ENCODE measurements around the gene ECSIT. TPM values are rescaled to one million over a fixed set of nuclear protein-coding genes. Genes with fewer than 3 reads are reported as not detected.

ECSIT gene
- total RNA-seq, 4 donors from 2014 or later = 25.0 to 63.1 (median 33.2) TPM

GRCh38 chr19:11458236-11458900 is 70.6 kb downstream of the ECSIT start:
- DNase-seq (ENCODE audit: low spot score) (no peak), ATAC-seq (ENCODE audit: low FRiP score) (no peak)
- TF ChIP-seq CTCF (IDR thresholded peaks at IDR 0.05) = no peak

- ATAC-seq (ENCODE audit: low FRiP score) = no peak
- TF ChIP-seq CTCF (IDR thresholded peaks at IDR 0.05) = no peak
- DNase-seq (ENCODE audit: low spot score) = no peak
Observed at GRCh38 chr19:11457831-11458230, 71.1 kb downstream of the ECSIT start.

- ATAC-seq (ENCODE audit: low FRiP score) (no peak), DNase-seq (ENCODE audit: low spot score) (no peak)
- no peak for TF ChIP-seq CTCF (IDR thresholded peaks at IDR 0.05)
Observed at GRCh38 chr19:11457115-11457514, 71.8 kb downstream of the ECSIT start.

GRCh38 chr19:11456659-11457058 is 72.3 kb downstream of the ECSIT start:
- ATAC-seq (ENCODE audit: low FRiP score) (no peak), DNase-seq (ENCODE audit: low spot score) (no peak)
- TF ChIP-seq CTCF (IDR thresholded peaks at IDR 0.05) = no peak

Small RNA genes lying within 50 kb of the gene (small RNA-seq; reads per million reads assigned to genes)
- gene MIR7974 (not detected), gene RN7SL833P (not detected)

Other genes starting within 250 kb of the ECSIT start
- not detected for gene TSPAN16, start 233.0 kb downstream of the ECSIT start, total RNA-seq
- gene RAB3D, start 189.5 kb downstream of the ECSIT start, total RNA-seq = 10 to 100 TPM in 3 of 4 donors, 1 to 10 TPM in 1; 8.6 to 33.3 (median 16.8) TPM
- gene TMEM205, start 182.9 kb downstream of the ECSIT start, total RNA-seq = 100 to 1,000 TPM; 144 to 252 (median 185) TPM
- gene CCDC159, start 182.6 kb downstream of the ECSIT start, total RNA-seq = 10 to 100 TPM; 12.0 to 22.4 (median 16.6) TPM
- 10 to 100 TPM in 3 of 4 donors, 1 to 10 TPM in 1; 10.0 to 30.6 (median 13.9) TPM for gene PLPPR2, start 173.7 kb downstream of the ECSIT start, total RNA-seq
- gene SWSAP1, start 154.5 kb downstream of the ECSIT start, total RNA-seq = 1 to 10 TPM in 3 of 4 donors, under 1 TPM in 1; 0.48 to 3.8 (median 1.6) TPM
- gene EPOR, start 144.8 kb downstream of the ECSIT start, total RNA-seq = 10 to 100 TPM in 1 of 4 donors, 1 to 10 TPM in 3; 3.8 to 13.7 (median 6.3) TPM
- 10 to 100 TPM in 1 of 4 donors, 1 to 10 TPM in 3; 5.9 to 22.9 (median 7.3) TPM for gene RGL3, start 109.8 kb downstream of the ECSIT start, total RNA-seq
- gene ODAD3, start 94.0 kb downstream of the ECSIT start, total RNA-seq = under 1 TPM in 1 of 4 donors, not detected in 3; 0.46 TPM
- 100 to 1,000 TPM in 1 of 4 donors, 10 to 100 TPM in 3; 65.6 to 101 (median 87.6) TPM for gene PRKCSH, start 93.5 kb downstream of the ECSIT start, total RNA-seq
- not detected for gene ELAVL3, start 48.1 kb downstream of the ECSIT start, total RNA-seq
- 1 to 10 TPM; 3.3 to 8.4 (median 5.3) TPM for gene ZNF653, start 23.3 kb downstream of the ECSIT start, total RNA-seq
- gene CNN1, start 9.7 kb upstream of the ECSIT start, total RNA-seq = 10 to 100 TPM in 2 of 4 donors, 1 to 10 TPM in 2; 6.4 to 43.8 (median 14.5) TPM
- gene ELOF1, start 30.1 kb upstream of the ECSIT start, total RNA-seq = 10 to 100 TPM; 32.0 to 39.8 (median 33.7) TPM
- 100 to 1,000 TPM in 1 of 4 donors, 10 to 100 TPM in 3; 24.4 to 133 (median 36.1) TPM for gene ACP5, start 48.5 kb upstream of the ECSIT start, total RNA-seq
- 10 to 100 TPM in 1 of 4 donors, 1 to 10 TPM in 3; 5.4 to 12.1 (median 6.2) TPM for gene ZNF627, start 68.3 kb upstream of the ECSIT start, total RNA-seq
- gene ZNF823, start 209.8 kb upstream of the ECSIT start, total RNA-seq = 10 to 100 TPM in 1 of 4 donors, 1 to 10 TPM in 3; 3.4 to 14.2 (median 5.4) TPM
- gene ZNF441, start 237.9 kb upstream of the ECSIT start, total RNA-seq = 10 to 100 TPM in 1 of 4 donors, 1 to 10 TPM in 3; 2.6 to 12.8 (median 4.6) TPM

Data from omental fat pad (tissue), 4 donors.